AG09309 (cell line): Measurements from ENCODE around the gene FAM124B.
"Not testable (repeated sequence)": the region's sequence is repeated elsewhere in the genome, so short reads cannot be mapped to it uniquely, and the experiment has no call there.

Source experiments
- DNase-seq: peaks from one replicate; pipeline ENCODE4 v3.0.0-alpha.2; 2010; ENCODE audit warnings: low read depth
- H3K4me3 ChIP-seq: 2 replicates; pipeline ENCODE4 v1.5.1; 2011; ENCODE audit warnings: mild to moderate bottlenecking, low read depth, low read length, moderate library complexity; ENCODE audit not compliant: control insufficient read depth
- TF ChIP-seq, protein P1 (sequence below): IDR thresholded peaks from 2 replicates; pipeline ENCODE4 v1.5.1; 2011; ENCODE audit warnings: mild to moderate bottlenecking, low read depth, low read length, inconsistent platforms; ENCODE audit not compliant: insufficient read depth, control insufficient read depth; ENCODE audit errors: missing control alignments

Gene FAM124B

DNA sequence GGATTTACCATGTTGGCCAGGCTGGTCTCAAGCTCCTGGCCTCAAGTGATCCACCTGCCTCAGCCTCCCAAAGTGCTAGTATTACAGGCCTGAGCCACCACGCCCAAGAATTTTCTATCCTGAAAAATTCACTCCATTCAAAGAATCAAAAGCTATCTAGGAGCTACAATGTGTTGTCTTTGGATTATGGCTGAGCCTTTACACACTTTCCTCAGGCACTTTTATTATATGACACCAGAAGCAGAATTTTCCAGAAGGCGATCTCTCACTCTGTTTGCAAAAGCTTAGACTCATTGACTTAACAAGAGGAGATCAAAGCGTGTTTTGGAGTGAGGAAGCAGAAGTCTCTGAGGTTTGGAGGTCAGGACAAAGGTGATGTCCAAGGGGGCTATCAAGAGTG, 3.6 kb downstream of the FAM124B start:
- TF ChIP-seq, protein P1, sequence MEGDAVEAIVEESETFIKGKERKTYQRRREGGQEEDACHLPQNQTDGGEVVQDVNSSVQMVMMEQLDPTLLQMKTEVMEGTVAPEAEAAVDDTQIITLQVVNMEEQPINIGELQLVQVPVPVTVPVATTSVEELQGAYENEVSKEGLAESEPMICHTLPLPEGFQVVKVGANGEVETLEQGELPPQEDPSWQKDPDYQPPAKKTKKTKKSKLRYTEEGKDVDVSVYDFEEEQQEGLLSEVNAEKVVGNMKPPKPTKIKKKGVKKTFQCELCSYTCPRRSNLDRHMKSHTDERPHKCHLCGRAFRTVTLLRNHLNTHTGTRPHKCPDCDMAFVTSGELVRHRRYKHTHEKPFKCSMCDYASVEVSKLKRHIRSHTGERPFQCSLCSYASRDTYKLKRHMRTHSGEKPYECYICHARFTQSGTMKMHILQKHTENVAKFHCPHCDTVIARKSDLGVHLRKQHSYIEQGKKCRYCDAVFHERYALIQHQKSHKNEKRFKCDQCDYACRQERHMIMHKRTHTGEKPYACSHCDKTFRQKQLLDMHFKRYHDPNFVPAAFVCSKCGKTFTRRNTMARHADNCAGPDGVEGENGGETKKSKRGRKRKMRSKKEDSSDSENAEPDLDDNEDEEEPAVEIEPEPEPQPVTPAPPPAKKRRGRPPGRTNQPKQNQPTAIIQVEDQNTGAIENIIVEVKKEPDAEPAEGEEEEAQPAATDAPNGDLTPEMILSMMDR = no peak
- H3K4me3 ChIP-seq = no peak overlapping the region
- no peak for DNase-seq

DNA sequence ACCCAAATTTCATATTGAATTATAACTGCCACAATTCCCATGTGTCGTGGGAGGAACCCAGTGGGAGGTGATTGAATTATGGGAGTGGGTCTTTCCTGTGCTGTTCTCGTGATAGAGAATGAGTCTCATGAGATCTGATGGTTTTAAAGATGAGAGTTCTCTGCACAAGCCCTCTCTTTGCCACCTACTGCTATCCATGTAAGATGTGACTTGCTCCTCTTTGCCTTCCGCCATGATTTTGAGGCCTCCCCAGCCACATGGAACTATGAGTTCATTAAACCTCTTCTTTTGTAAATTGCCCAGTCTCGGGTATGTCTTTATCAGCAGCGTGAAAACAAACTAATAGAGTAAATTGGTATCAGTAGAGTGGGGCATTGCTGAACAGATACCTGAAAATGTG, 4.8 kb downstream of the FAM124B start:
- not testable (repeated sequence) for DNase-seq

DNA sequence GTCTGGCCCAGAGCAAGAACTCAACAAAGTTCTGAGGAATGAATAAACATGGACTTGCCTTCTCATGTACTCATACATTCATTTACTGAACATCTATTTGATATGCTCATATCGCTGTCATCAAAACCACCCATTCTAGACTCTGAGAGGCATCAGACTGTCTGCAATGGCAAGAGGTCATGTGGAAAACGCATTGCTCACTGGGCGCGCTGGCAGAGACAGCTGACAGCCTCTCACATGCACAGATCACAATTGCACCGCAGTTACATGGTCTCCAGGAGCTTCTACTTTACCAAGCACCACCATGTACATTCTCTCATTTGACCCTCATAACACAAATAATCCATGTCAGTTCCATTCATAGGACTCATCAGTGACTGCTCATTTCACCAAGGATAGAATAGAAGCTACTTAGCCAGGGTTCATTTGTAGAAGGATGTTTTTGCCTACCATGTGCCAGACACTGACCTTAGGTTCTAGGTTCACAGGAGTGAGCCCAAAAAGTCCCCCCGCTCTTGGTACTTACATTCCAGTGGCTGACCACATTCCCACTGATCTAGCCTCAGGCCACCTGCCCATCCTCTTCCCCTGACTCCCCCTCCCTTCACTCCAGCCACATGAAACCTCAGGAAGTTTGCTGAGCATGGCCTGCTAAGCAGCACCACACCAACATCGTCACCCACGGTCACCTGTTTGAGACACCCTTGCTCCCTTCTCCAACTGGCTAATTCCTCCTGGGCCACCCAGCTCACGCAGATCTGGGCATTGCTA, 6.1 kb downstream of the FAM124B start:
- no peak for DNase-seq
- no peak overlapping the region for H3K4me3 ChIP-seq
- TF ChIP-seq, protein P1 = no peak

More for the DNA sequence above, 4.8 kb downstream of the FAM124B start:
- not testable (repeated sequence) for H3K4me3 ChIP-seq

DNA sequence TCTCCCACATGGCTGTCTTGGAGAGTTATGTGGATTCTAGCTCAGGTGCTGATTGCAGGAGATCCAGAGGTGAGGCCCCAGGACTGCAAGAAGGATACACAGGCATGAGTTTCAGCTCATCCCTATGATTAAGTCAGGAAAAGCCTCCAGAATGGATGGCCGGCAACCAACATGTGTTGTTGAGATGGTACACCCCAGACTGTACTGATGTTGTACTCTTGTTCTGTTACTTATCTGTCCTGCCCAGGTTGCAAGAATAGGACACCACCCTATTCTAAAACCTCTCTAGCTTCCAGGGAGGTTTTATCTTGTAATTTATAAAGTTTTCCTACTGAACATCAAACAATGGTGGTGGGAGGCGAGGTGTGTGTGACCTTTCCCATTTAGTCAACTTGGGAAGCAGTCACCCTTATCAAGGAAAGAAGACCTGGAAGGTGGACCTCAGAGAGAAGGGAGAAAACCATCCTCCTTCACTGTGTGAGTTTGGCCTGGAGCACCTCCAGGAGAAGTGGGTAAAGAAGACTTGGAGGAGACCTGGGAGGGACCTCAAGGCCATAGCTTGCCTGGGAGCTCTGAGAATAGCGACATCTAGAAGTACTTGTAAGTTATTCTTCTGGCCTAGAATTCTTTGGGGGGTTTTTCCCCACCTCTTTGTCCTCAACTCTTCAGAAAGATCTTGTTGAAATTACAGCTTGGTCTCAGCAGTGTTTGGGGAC, 8.6 kb downstream of the FAM124B start:
- TF ChIP-seq, protein P1 = no peak
- DNase-seq = no peak
- no peak overlapping the region for H3K4me3 ChIP-seq

DNA sequence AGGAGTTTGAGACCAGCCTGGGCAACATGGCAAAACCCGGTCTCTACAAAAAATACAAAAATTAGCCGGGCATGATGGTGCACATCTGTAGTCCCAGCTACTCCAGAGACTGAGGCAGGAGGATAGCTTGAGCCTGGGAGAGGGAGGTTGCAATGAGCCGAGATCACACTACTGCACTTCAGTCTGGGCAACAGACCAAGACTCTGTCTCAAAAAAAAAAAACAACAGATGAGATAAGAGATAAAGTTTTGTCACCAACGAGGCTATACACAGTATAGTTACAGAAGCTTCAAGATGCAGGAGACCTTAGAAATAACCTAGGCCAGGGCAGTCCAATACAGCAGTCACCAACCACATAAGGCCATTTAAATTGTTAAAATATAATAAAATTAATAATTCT, 9.4 kb downstream of the FAM124B start:
- H3K4me3 ChIP-seq = no peak overlapping the region
- TF ChIP-seq, protein P1 = no peak
- no peak for DNase-seq

DNA sequence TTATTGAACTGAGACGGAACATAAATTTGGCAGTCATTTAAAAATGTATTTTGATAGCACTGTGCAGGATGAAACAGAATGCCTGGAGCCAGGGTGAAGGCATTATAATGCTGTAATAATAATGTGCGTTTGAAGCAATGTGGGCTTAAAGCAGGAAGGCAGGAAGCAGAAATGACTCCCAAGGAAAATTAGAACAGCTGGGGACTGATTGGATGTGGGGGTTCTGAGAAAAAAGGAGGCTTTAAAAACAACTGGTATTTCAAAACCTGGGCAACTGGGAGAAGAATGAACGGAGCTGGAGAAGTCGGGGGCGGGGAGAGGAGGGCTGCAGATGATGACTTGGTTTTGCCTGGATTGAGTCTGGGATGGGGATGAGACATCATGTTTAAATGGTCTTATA, 12.6 kb downstream of the FAM124B start:
- no peak overlapping the region for H3K4me3 ChIP-seq
- no peak for DNase-seq
- TF ChIP-seq, protein P1 = no peak

DNA sequence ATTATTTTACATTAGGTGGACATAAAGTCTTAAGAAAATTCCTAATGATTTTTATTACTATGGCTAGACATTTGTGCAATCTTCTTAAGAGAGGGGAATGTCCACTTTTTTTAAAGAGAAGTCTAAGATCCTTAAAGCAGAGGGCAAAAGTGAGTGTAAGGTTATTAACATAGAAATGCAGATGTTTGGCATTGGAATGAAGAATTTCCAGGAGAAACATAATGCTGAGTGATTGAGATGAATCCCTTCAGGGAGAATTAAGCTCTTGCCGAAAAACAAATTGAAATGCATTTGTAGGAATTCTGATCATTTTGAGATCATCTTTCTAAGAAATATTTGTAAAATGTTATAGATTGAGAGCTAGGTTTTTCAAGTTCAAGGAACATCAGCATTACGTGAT, 15.0 kb downstream of the FAM124B start:
- no peak for DNase-seq
- H3K4me3 ChIP-seq = no peak overlapping the region
- TF ChIP-seq, protein P1 = no peak
